ENCODE measurements around the gene RAD51C. TPM values are rescaled to one million over a fixed set of nuclear protein-coding genes. Genes with fewer than 3 reads are reported as not detected.

RAD51C gene
- total and polyA plus RNA-seq, 9 of the 15 experiments (the other 6 are each of a cell fraction or from before 2014, with no cell fraction given) = 93.9 to 341 (median 135) TPM

GRCh38 chr17:58679263-58680037 is 13.0 kb upstream of the RAD51C start (continued):
- peak; percentile 47; the same call in 1 of the 2 replicates for TF ChIP-seq ZNF592 (IDR thresholded peaks at IDR 0.05)

- Histone ChIP-seq H3K27me3 (ENCODE audit: control insufficient read depth in 2 of 2, insufficient read depth in 2 of 2, low read length in 2 of 2) (no peaks in the 10 kb centered on the region), H3K4me2 (ENCODE audit: insufficient read depth, low read length) (peak overlapping the region; percentile 47; the same call in 1 of the 2 replicates), H3K9me3 (replicated peaks; ENCODE audit: control insufficient read depth, insufficient read depth, low read depth, low read length) (no peaks in the 10 kb centered on the region), H3K36me3 (ENCODE audit: control insufficient read depth, insufficient read depth, low read length) (no peaks in the 10 kb centered on the region), H3K4me1 (replicated peaks in 1 of 2; ENCODE audit: control insufficient read depth in 2 of 2, insufficient read depth in 2 of 2, low read length in 2 of 2) (peaks cover 0 to 3% of the 10 kb centered on the region in 2 experiments; a peak in 2 of 5 replicates), H3K27ac (ENCODE audit: extremely low read depth, low read depth, low read length) (peak overlapping the region; percentile 92), H3K9me1 (ENCODE audit: control insufficient read depth, insufficient read depth, low read length) (no peaks in the 10 kb centered on the region), H3K9ac (ENCODE audit: insufficient read depth in 1 of 2, low read depth in 2 of 2, low read length in 2 of 2) (peak overlapping the region in 1 of 2 experiments; percentile 80; a peak in 2 of 4 replicates), H2AFZ (ENCODE audit: low read depth, low read length) (peak overlapping the region; percentile 83), H4K20me1 (replicated peaks; ENCODE audit: control insufficient read depth, insufficient read depth, low read length) (no peaks in the 10 kb centered on the region), H3K4me3 (no peak overlapping the region), H3K79me2 (ENCODE audit: control insufficient read depth, insufficient read depth, low read length) (no peaks in the 10 kb centered on the region)
- no peak for FAIRE-seq
- CTCF ChIA-PET (ENCODE audit: low intra/inter-chr PET ratio) = no interaction called here
- 0 out of 3 replicates have a peak, but pooled peaks have one; percentile 13 for ATAC-seq
- TSS peak; percentile 90 for BruUV-seq (replicated peaks)
- POLR2A ChIA-PET = interaction anchor here (1.1 to 4.9 kb wide), 6 partner anchors 11 to 83 kb away, joined by 3 to 97 read pairs (median 10); partner anchors contain the start of genes RAD51C and TEX14
- intact Hi-C loops (cut with micrococcal nuclease) = no loop called here
- DNase-seq (ENCODE audit: extremely low read depth in 1 of 4, low spot score in 3 of 4) = no peak
- in situ Hi-C loops (cut with MboI) = loop anchor here (10.0 kb wide), 1 partner anchor 1245 kb away; no protein-coding TSS in a partner anchor
- WGBS (ENCODE audit: insufficient coverage, low coverage, missing lambda C conversion rate) = 15% methylated on average over 6 of the region's 6 CpGs
- TF ChIP-seq GATAD2B (IDR thresholded peaks at IDR 0.05; ENCODE audit: borderline replicate concordance) (no peak), GTF2B (IDR thresholded peaks at IDR 0.05; ENCODE audit: extremely low read depth, insufficient read length) (no peak), KLF13 (tag; IDR thresholded peaks at IDR 0.05; ENCODE audit: borderline replicate concordance, low read depth) (no peak), HNRNPLL (IDR thresholded peaks at IDR 0.05; ENCODE audit: low read depth, low read length, poor library complexity, severe bottlenecking) (peak; percentile 22), HDGF (IDR thresholded peaks at IDR 0.05) (0 out of 2 replicates have a peak, but pooled peaks have one; percentile 44), SRSF1 (IDR thresholded peaks at IDR 0.05; ENCODE audit: low read depth, low read length) (no peak), SMARCA4 (IDR thresholded peaks at IDR 0.05) (peak; percentile 10; the same call in 1 of the 2 replicates), ADNP (tag; IDR thresholded peaks at IDR 0.05) (0 out of 2 replicates have a peak, but pooled peaks have one; percentile 38), NRF1 (conservative IDR thresholded peaks at IDR 0.05 in 1 of 2, IDR thresholded peaks at IDR 0.05 in 1 of 2) (peak; percentile 64 to 71), ZNF639 (CRISPR knock-in tag; conservative IDR thresholded peaks at IDR 0.05 in 1 of 2, IDR thresholded peaks at IDR 0.05 in 1 of 2) (peak in 1 of 2 experiments; percentile 54; a peak in 1 of 4 replicates)
Measured at GRCh38 chr17:58680038-58680369, 12.4 kb upstream of the RAD51C start.

Data from K562 (cell line).